GM06990 (cell line): ENCODE measurements around the gene SPIN2B.
A peak's percentile ranks its signal among the peaks of the same experiment; 100 is the strongest.
"Not testable (repeated sequence)": the region's sequence is repeated elsewhere in the genome, so short reads cannot be mapped to it uniquely, and the experiment has no call there.

Experiments used
- DNase-seq: peaks from one replicate; pipeline ENCODE4 v3.0.0-alpha.2; 2011; ENCODE audit not compliant: insufficient read length; ENCODE audit errors: extremely low read depth
- H3K27me3 ChIP-seq: replicated peaks from 2 replicates; pipeline ENCODE4 v1.6.0; 2011; ENCODE audit warnings: low read length; ENCODE audit not compliant: control insufficient read depth, insufficient read depth
- H3K36me3 ChIP-seq: 2 replicates; pipeline ENCODE4 v1.5.1; 2011; ENCODE audit warnings: low read length; ENCODE audit not compliant: control insufficient read depth, insufficient read depth
- H3K4me3 ChIP-seq: replicated peaks from 2 replicates; pipeline ENCODE4 v1.5.1; 2011; ENCODE audit warnings: low read depth, mild to moderate bottlenecking, control low read depth, low read length
- CTCF ChIP-seq: IDR thresholded peaks from 2 replicates; pipeline ENCODE4 v1.5.1; 2011; ENCODE audit warnings: low read length, control low read depth, mild to moderate bottlenecking, inconsistent platforms; ENCODE audit not compliant: insufficient read depth, poor library complexity, severe bottlenecking

Gene SPIN2B

GRCh38 chrX:57135287-57135686, 13.9 kb upstream of the SPIN2B start:
- no peaks in the 10 kb centered on the region for H3K36me3 ChIP-seq
- H3K27me3 ChIP-seq: no peaks in the 10 kb centered on the region
- no peak for TF ChIP-seq CTCF
- no peak for DNase-seq
- H3K4me3 ChIP-seq: no peak overlapping the region

GRCh38 chrX:57134702-57135101, 13.4 kb upstream of the SPIN2B start:
- no peak for DNase-seq
- Histone ChIP-seq H3K27me3 (no peaks in the 10 kb centered on the region), H3K4me3 (no peak overlapping the region), H3K36me3 (no peaks in the 10 kb centered on the region)
- TF ChIP-seq CTCF: no peak

GRCh38 chrX:57133706-57134105, 12.4 kb upstream of the SPIN2B start:
- no peak for DNase-seq
- no peak for TF ChIP-seq CTCF
- no peak overlapping the region for H3K4me3 ChIP-seq
- no peaks in the 10 kb centered on the region for H3K27me3 ChIP-seq
- H3K36me3 ChIP-seq: no peaks in the 10 kb centered on the region

GRCh38 chrX:57133284-57133683, 11.9 kb upstream of the SPIN2B start:
- not testable (repeated sequence) for H3K36me3 ChIP-seq, H3K27me3 ChIP-seq, H3K4me3 ChIP-seq, DNase-seq

- no peaks in the 10 kb centered on the region for H3K36me3 ChIP-seq
- DNase-seq: no peak
- no peak overlapping the region for H3K4me3 ChIP-seq
- TF ChIP-seq CTCF: no peak
- no peaks in the 10 kb centered on the region for H3K27me3 ChIP-seq
These were observed 10.7 kb upstream of the SPIN2B start for GRCh38 chrX:57132046-57132445.

- Histone ChIP-seq H3K4me3 (peak overlapping the region; percentile 81), H3K36me3 (no peaks in the 10 kb centered on the region), H3K27me3 (no peaks in the 10 kb centered on the region)
- no peak for TF ChIP-seq CTCF
- no peak for DNase-seq
These were observed 468 bp upstream of the SPIN2B start for GRCh38 chrX:57121816-57122215.

- H3K36me3 ChIP-seq, H3K27me3 ChIP-seq, DNase-seq: not testable (repeated sequence)
- peak overlapping the region; percentile 81 for H3K4me3 ChIP-seq
These were observed 658 bp downstream of the SPIN2B start for GRCh38 chrX:57120619-57121161.
